KOPT-K1 (cell line): ENCODE measurements around the gene SMYD3.

Experiments used
- H3K27ac ChIP-seq: fragments of 200-600 bp; sonication (generic); 2 replicates; pipeline ENCODE4 v1.5.1; 2016; ENCODE audit warnings: antibody characterized with exemption, mild to moderate bottlenecking, low read depth, low read length; ENCODE audit not compliant: poor library complexity, severe bottlenecking
- H3K36me3 ChIP-seq: fragments of 200-600 bp; sonication (generic); 2 replicates; pipeline ENCODE4 v1.5.1; 2017; ENCODE audit warnings: antibody characterized with exemption, mild to moderate bottlenecking, low read length, moderate library complexity; ENCODE audit not compliant: insufficient read depth
- H3K9me3 ChIP-seq: fragments of 200-600 bp; sonication (generic); 2 replicates; pipeline ENCODE4 v1.5.1; 2017; ENCODE audit warnings: antibody characterized with exemption, low read length, mild to moderate bottlenecking; ENCODE audit not compliant: insufficient read depth, poor library complexity, severe bottlenecking

The SMYD3 gene

GRCh38 chr1:246189126-246189525, 318.0 kb downstream of the SMYD3 start:
- Histone ChIP-seq H3K27ac (no peak overlapping the region), H3K36me3 (no peaks in the 10 kb centered on the region), H3K9me3 (no peaks in the 10 kb centered on the region)

- H3K36me3 ChIP-seq = no peaks in the 10 kb centered on the region
- H3K9me3 ChIP-seq = no peaks in the 10 kb centered on the region
- H3K27ac ChIP-seq = no peak overlapping the region
These were observed 319.2 kb downstream of the SMYD3 start for GRCh38 chr1:246187834-246188372.

GRCh38 chr1:246184503-246184902, 322.6 kb downstream of the SMYD3 start:
- no peak overlapping the region for H3K27ac ChIP-seq
- no peaks in the 10 kb centered on the region for H3K9me3 ChIP-seq
- peaks cover 4% of the 10 kb centered on the region; the same call in 1 of the 2 replicates for H3K36me3 ChIP-seq

GRCh38 chr1:246182149-246182851, 324.8 kb downstream of the SMYD3 start:
- Histone ChIP-seq H3K36me3 (peaks cover 6% of the 10 kb centered on the region; the same call in 1 of the 2 replicates), H3K9me3 (no peaks in the 10 kb centered on the region), H3K27ac (no peak overlapping the region)

GRCh38 chr1:246181241-246181640, 325.8 kb downstream of the SMYD3 start:
- Histone ChIP-seq H3K27ac (no peak overlapping the region), H3K9me3 (no peaks in the 10 kb centered on the region), H3K36me3 (peaks cover 6% of the 10 kb centered on the region; the same call in 1 of the 2 replicates)

GRCh38 chr1:246179401-246179800, 327.7 kb downstream of the SMYD3 start:
- Histone ChIP-seq H3K27ac (no peak overlapping the region), H3K9me3 (no peaks in the 10 kb centered on the region), H3K36me3 (peaks cover 6% of the 10 kb centered on the region; the same call in 1 of the 2 replicates)

- Histone ChIP-seq H3K9me3 (no peaks in the 10 kb centered on the region), H3K36me3 (peaks cover 6% of the 10 kb centered on the region; the same call in 1 of the 2 replicates), H3K27ac (no peak overlapping the region)
These were observed 328.3 kb downstream of the SMYD3 start for GRCh38 chr1:246178717-246179311.

- H3K27ac ChIP-seq = no peak overlapping the region
- H3K9me3 ChIP-seq = no peaks in the 10 kb centered on the region
- H3K36me3 ChIP-seq = peaks cover 6% of the 10 kb centered on the region; the same call in 1 of the 2 replicates
These were observed 330.7 kb downstream of the SMYD3 start for GRCh38 chr1:246176126-246177024.

- Histone ChIP-seq H3K36me3 (no peaks in the 10 kb centered on the region), H3K9me3 (no peaks in the 10 kb centered on the region), H3K27ac (no peak overlapping the region)
These were observed 336.4 kb downstream of the SMYD3 start for GRCh38 chr1:246170574-246171261.

- Histone ChIP-seq H3K27ac (no peak overlapping the region), H3K36me3 (no peaks in the 10 kb centered on the region), H3K9me3 (no peaks in the 10 kb centered on the region)
These were observed 337.6 kb downstream of the SMYD3 start for GRCh38 chr1:246169486-246169885.

- H3K27ac ChIP-seq = no peak overlapping the region
- H3K9me3 ChIP-seq = no peaks in the 10 kb centered on the region
- H3K36me3 ChIP-seq = no peaks in the 10 kb centered on the region
These were observed 338.1 kb downstream of the SMYD3 start for GRCh38 chr1:246169019-246169418.

- no peak overlapping the region for H3K27ac ChIP-seq
- H3K9me3 ChIP-seq = no peaks in the 10 kb centered on the region
- H3K36me3 ChIP-seq = no peaks in the 10 kb centered on the region
These were observed 340.2 kb downstream of the SMYD3 start for GRCh38 chr1:246166841-246167240.

- Histone ChIP-seq H3K36me3 (no peaks in the 10 kb centered on the region), H3K27ac (no peak overlapping the region)
These were observed 341.0 kb downstream of the SMYD3 start for GRCh38 chr1:246165826-246166709.

GRCh38 chr1:246164764-246165163, 342.3 kb downstream of the SMYD3 start:
- Histone ChIP-seq H3K9me3 (no peaks in the 10 kb centered on the region), H3K36me3 (no peaks in the 10 kb centered on the region), H3K27ac (no peak overlapping the region)

More at GRCh38 chr1:246165826-246166709, 341.0 kb downstream of the SMYD3 start:
- H3K9me3 ChIP-seq = no peaks in the 10 kb centered on the region
